ENCODE measurements around the gene PAM16.

PAM16 gene

GRCh38 chr16:4332623-4333307 is 18.4 kb downstream of the PAM16 start:
- DNase-seq: no peak

- no peak for DNase-seq
Measured at GRCh38 chr16:4332083-4332482, 19.0 kb downstream of the PAM16 start.

DNA sequence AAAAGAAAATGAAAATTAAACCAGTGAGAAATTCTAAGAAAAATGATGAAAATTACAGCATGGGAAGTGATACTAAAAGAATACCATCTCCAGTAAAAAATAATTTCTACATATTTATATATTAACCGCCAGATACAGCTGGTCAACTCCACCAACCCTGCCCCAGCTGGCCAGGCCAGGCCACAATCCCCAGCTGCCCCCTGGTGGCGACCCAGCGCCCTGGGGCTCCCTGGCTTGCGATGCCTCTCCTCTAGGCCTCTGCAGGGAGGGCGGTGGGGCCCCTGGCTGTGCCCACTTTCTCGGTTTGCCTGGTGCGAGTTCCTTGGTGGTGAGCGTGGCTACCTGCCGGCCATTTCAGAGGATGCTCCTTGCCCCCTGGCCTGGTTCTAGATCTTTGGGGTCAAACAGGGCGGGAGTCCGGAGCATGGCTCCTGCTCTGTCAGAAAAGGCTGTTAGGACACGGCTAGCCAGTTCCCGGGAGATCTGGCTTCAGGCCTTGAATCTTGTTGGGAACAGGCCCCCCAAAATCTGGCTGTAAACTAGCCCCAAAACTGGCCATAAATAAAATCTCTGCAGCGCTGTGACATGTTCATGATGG is 20.7 kb downstream of the PAM16 start:
- peak; percentile 62 for DNase-seq

GRCh38 chr16:4328782-4329775 is 22.0 kb downstream of the PAM16 start:
- DNase-seq: no peak

GRCh38 chr16:4328046-4328781 is 22.9 kb downstream of the PAM16 start:
- DNase-seq: peak; percentile 62

GRCh38 chr16:4327386-4328045 is 23.6 kb downstream of the PAM16 start:
- no peak for DNase-seq

DNA sequence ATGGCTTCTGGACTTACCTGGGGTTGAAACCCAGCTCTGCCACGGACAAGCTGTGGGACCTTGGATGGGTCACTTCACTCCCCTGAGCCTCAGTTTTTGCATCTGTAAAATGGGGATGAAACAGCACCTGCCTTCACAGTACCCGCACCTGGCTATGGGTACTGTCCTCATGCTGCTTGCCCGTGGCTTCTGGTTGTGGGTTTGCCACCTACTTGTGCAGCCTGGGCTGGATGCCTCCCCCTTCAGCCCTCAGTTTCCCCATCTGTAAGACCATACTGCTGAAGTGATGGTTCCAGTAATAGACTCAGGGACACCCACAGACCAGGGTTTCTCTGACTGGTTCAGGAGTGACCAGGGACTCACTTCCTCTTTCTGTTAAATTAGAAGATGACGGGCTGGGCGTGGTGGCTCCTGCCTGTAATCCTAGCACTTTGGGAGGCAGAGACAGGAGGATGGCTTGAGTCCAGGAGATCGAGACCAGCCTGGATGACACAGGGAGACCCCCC is 25.8 kb downstream of the PAM16 start:
- DNase-seq: peak; percentile 46

DNA sequence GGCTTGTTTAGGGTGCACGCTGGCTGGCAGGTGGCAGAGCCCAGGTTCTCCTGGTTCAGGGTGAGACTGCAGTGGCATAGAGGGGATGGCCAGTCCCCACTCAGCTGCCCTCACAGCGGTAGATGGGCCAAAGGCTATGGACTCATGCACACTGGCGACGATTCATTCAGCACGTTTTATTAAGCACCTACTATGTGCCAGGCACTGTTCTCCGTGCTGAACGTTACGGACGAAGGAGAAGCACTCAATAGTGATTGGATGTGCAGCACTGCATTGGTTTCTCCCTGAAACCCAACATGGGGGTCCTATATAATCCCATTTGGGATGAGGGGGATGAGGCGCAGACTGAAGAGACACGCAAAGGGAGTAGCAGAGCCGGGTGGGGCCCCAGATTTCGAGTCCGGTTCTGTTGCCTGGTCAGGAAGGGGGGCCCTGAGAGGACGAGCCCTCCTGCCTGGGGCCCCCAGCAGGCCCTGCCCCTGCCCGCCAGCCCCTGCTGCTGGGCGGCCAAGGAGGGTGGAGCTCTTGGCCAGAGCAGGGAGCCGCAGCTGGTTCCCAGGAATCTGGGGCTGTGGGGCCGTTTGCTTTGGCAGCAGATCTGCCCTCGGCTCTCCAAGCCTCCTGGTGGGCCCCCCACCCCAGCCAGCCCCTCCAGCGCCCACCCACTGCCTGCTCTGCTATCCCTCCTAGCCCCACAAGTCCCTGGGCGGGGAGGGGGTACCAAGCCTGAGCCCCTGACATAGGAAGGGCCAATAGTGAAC is 26.4 kb downstream of the PAM16 start:
- no peak for DNase-seq

DNA sequence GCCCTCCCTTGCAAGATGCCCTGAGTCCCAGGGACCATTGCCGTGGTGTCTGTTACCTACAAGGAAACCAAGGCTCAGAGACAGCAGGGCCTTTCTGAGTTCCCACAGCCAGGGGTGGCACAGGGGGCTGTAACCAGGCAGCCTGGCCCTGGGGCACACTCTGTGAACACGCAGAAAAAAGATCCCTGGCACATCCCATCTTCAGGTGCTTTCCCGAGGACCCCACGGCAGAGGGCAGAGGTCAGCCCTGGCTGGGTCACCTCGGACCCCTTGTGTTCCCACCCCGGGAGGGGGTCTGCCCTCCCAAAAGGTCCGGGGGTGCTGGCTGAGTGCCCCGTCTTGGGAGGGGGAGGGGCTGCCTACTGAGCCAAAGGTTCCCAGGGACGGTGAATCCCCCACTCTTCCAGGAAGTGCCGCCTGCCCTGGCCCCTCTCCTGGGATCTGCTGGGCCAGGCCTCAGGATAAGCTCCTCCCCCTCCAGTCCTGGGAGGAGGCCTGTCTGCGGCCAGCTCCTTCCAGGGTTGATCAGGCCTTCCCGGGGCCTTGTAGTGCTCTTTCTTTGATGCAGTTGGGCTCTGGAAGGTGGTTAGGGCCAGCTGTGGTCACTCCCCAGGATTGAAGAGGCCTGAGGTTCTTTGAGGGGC is 27.2 kb downstream of the PAM16 start:
- no peak for DNase-seq

DNA sequence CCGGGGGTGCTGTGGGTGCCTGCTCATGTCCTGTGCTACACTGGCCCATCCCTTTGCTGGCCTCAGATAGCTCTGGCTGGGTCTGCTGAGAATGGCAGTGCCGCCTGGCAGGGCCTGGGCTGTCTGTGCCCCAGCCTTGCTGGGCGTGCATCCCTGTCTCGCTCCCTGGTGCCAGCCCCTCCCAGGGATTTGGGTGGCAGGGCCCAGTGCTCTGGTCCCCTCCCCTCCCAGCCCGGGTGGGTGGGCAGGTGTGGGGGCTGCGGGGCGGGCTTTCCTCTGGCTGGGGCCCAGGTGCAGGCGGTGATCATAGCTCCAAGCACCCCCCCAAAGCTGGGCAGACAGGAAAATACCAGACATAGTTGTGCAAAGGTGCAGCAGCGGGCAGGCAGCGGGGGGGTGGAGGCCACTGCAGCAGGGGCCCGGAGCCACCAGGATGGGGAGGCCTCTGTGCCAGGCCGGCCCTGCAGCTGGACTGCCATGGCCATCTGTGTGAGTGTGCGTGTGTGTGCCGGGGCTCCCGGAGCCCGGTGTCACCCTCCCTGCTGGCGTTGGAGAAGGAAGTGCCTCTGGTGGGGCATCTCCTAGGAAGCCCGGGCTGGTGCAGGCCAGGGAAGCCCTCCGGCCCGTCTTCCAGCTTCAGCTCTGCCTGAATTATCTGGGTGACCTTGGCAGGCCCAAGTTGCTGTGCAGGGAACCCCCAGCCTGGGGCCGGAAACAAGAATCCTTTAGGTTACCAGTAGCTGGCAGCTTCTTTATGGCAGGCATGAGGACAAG is 27.9 kb downstream of the PAM16 start:
- no peak for DNase-seq

GRCh38 chr16:4322121-4323052 is 28.7 kb downstream of the PAM16 start:
- no peak for DNase-seq

GRCh38 chr16:4321286-4322120 is 29.6 kb downstream of the PAM16 start:
- DNase-seq: no peak

DNA sequence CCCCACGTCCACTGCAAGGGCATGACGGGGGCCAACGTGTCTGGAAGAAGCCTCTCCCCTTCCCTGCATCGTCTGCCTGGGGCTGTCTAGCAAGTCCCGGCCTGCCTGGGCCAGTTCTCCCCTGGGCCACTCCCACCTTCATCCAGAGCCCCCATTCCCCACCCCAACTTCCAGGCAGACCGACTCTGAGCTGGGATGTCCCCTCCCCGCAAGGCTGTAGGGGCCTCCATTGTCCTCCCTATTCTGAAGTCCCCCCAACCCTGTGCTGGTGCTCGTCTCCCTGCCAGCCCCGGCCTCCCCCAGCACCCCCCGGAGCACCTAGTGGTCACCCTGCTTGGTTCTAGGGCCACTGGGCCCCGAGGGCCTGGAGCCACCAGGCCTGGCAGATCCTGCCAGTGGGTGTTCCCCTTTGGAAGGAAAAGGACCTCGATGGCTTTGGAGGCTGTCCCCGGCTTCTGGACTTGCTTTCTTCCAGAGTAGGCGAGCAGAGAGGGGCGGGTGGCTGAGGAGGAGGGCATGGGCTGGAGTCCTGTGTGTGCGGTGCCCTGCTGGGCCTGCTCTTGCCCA is 30.5 kb downstream of the PAM16 start:
- no peak for DNase-seq

- DNase-seq: peak; percentile 57
Measured at GRCh38 chr16:4319454-4320421, 31.4 kb downstream of the PAM16 start.

DNA sequence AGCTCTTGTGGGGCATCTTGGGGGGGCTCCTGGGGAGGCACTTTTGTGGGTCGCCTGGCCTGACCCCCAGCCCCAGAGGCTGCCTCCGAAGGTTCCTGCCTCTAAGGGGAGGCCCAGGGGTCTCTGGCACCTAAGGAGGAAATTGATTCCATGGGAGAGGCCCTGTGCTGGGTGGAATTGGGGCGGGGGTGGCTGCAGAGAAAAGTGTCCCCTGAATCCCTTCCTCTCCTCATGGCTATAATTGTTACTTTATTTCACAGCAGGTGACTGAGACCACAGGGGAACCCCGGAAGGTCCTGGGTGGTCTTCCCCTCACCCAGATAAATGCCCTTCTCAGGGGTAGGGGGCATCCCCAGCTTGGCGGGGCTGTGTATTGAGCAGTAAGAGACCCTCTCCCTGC is 32.2 kb downstream of the PAM16 start:
- DNase-seq: no peak

DNA sequence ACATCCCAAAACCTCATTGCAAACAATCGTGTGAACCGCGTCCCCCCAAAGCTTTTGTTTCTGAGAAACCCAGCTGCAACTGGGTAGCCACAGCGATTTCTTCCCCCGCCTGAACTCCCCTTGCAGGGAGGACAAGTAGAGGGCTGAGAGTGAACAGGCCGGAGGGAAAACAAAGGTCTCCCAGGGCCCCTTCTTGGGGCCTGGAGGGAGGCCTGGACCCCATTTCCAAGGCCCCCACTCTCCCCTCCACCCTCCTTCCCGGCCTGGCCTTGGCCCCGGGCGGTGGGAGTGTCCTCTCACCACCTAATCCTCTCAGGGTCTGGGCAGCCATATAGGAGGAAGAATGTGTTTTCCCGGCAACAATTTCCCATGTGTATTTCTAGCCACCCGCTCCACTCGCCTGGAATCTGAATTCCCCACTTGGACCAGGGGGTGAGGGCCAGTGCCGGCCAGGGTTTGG is 32.6 kb downstream of the PAM16 start:
- DNase-seq: no peak

Data from CD4-positive, alpha-beta T cell treated with Interferon gamma for 1 hour (primary cell).